Measurements from ENCODE around the gene STEAP1B.
"Not testable (repeated sequence)": the region's sequence is repeated elsewhere in the genome, so short reads cannot be mapped to it uniquely, and the experiment has no call there.

- not testable (repeated sequence) for TF ChIP-seq CTCF (conservative IDR thresholded peaks at IDR 0.05; ENCODE audit: low read length); EZH2phosphoT487 (IDR thresholded peaks at IDR 0.05; ENCODE audit: borderline replicate concordance)
Observed at GRCh38 chr7:22504519-22504918, 4.5 kb upstream of the STEAP1B start.
